GM21515 (cell line): ENCODE results near the gene TWIST1.

ENCODE experiments used
- ATAC-seq: cut with Tn5 transposase; IDR thresholded peaks from one replicate; pipeline ENCODE4 v1.9.1; 2021; ENCODE audit not compliant: unreplicated experiment

The TWIST1 gene

DNA sequence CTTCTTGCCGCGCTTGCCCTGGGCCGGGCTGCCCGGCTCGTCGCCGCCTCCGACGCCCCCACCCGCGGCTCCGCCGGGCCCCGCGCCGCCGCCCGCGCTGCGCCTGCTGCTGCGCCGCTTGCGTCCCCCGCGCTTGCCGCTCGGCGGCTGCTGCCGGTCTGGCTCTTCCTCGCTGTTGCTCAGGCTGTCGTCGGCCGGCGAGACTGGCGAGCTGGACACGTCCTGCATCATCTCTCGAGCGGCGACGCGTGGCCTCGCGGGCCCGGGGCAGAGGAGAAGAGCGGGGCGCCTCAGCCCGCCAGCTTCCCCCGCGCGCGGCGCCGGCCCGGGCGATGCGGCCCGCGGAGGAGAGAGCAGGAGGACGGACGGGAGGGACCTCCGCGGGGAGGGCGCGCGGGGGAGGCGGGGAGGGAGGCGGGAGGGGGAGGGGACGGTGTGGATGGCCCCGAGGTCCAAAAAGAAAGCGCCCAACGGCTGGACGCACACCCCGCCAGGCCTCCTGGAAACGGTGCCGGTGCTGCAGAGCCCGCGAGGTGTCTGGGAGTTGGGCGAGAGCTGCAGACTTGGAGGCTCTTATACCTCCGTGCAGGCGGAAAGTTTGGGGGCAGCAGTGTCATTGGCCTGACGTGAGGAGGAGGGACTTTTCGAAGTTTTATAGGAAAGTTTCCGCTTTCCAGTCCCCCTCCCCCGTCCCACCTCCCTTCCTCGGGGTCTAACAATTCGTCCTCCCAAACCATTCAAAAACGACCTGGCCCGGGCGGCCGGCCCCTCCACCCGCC is at the start of gene TWIST1:
TWIST1 (minus strand) TSS at position 546 of the 779 bp plus-strand sequence; CDS start at position 231, 315 bp downstream.
- ATAC-seq = no peak

DNA sequence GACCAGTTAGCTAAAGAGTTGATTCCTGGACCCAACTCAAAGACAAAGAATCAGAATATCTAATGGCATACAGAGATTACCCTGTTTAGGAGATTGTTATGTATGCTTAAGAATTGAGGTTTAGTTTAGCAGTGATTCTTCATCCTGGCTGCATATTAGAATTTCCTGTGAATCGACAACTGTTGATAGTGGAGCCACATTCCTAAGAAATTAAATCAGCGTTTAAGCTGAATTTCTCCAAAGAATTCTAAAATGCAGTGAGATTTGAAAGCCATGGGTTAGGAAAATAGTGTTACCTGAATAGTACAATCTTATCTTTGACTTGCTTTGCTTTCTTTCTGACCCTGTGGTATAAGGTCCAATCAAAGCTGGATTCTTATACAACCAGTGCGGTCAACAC is 44.2 kb upstream of the TWIST1 start:
- ATAC-seq = no peak

DNA sequence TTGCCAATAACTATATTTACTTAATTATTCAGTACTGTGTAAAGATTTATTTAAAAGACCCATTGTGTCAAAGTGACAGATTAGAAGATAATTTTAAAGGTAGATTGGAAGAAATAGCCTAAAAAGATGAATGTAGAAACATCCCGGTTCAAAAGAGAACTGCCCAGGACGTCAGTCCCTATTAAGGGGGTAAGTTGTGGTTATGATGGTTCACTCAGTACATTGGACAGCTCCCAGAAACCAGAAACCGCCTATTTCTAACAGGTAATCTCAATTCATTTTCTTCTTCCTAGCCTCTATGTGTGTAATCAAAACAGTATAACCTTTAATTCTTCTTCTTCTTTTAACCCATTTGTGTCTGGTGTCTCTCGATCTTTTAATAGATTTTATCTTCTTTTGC is 29.3 kb upstream of the TWIST1 start:
- ATAC-seq = no peak

DNA sequence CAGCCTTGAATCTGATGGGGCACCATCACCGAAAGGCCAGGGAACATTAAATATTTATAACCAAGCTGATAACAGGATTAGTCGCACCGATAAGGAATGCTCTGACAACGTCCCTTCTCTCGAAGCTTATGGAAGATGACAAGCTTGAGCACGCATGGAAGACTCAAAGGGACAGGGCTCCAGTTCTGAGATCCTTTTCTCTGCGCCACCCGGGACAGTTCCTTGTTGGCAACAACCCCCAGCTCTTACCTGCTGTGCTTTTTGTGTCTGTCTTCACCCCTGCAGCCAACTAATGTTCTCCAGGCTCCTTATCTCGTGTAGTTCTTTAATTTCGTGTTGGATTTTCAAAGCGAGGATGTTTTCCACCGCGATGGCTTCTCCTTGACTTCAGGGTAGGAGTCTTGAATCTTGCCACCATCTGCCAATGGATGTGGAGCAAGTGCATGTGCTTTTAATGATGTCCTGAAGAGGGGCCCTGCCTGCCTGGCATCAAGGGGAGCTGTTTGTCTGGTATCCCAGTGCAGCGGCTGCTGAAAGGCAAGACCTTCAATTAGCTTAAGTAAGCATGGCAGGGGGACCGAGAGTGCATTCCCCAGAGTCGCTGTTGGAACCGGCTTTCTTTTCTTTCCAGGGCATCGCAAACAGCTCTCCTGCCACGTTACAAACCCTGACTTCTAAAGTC is 28.1 kb upstream of the TWIST1 start:
- ATAC-seq = no peak

DNA sequence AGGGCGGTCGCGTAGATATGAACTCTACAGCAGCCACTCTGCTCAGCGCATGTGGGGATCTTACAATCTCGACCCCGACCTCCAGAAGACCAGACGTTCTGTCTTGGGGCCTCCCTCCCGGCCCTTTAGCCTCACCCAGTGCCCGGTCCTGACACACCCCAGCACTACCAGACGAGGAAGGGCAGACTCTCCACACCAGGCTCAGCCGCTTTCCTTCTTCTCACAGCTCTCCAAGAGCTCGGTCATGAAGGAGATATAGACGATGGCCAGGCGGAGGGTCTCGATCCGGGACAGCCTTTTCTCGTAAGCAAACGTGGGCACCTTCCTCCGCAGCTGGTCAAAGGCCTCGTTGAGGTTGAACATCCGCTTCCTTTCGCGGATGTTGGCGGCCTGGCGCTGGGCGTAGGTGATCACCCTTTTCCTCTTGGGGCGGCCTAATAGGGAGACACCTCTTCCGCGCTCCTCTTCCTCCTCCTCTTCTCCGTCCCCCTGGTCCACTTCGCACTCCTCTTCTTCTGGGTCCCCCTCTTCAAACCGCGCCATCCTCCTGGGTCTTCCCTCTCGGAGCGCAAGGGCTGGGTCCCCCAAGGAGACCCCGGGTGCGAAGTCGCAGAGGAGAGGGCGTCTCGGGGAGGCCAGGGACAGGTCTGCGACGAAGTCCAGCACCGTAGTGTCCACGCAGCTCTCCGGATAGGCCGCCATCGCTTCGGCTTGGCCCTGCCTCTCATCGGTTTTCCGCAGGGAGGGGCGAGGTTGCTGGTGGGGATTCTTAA is 27.4 kb upstream of the TWIST1 start, which contains the start of gene FERD3L:
FERD3L (minus strand) TSS at position 761 of the 773 bp plus-strand sequence; CDS start at position 702, 59 bp downstream.
- no peak for ATAC-seq

DNA sequence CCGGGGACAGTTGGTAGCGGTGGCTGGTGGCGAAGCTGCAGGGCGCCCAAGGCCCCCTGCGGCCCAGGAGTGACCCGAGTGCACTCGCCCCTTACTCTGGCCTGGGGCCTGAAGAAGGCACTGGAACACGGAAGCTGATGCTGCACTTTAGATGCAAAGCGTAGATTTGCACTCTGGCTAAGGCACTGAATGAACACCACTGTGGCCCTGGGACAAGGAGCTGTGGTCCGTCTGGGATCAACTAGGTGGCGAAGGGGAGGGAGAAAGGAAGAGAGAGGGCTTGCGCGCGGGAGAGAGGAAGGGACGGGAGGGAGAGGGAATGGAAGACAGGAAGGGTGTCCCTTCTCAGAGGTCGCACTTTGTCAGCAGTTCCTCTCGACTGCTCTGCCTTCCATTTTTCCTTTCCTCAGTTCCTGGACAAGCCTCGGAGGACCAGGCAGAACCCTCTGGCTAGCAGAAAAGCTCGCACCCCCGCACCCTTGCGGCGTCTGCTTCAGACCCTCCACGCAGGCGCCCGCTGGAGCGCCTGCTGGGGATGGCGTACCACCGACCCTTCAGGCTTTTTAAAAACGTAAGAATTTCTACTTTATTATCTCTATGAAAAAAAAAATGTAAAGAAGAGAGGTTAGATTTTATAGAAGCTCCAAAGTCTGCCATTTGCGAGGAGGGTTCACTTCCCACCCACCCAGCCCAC is 26.6 kb upstream of the TWIST1 start:
- no peak for ATAC-seq

DNA sequence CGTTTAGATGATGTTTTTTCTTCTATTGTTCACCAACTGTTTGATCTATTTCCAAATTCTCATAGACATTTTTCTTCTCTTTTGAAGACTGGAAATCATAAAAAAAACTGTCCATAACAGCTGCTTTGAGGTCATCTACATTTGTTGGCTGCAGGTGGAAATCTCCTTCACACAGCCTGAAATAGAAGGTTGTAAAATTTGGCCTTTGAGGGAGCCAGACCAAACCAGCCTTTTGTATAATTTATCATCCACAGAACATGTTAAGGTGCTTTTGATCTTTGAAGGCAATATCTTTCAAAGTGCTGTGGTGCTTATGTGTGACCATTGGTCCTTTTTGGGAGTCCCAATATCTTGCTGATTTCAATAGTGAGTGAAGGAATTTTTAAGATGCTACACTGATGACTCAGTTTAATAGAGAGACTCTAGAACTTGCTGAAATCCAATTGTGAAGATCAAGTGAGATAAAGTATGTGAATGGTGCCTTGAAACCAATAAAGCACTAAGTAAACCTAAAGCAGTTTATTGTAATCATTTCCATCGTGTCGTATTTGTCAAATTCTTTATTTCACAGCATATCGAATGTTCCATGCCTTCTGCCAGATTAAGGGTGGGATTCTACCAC is 22.4 kb upstream of the TWIST1 start:
- no peak for ATAC-seq

DNA sequence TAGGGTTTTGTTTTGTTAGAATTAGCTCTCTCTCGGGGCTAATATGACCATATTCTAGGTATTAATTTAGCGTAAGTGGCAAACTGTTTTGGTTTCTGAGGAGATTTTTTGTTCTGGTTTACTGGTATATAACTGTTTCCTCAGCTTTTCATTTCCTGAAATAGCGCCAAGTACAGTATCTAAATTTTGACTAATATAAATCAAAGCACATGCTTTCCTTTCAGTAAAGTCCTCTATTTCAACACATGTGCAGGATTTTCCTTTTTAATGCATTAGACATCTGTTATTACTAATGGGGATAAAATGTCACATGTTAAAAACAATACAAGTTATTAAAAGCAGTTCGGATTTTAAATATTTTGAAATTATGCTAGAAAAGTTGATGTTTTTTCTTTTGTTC is 16.4 kb upstream of the TWIST1 start:
- ATAC-seq = no peak

DNA sequence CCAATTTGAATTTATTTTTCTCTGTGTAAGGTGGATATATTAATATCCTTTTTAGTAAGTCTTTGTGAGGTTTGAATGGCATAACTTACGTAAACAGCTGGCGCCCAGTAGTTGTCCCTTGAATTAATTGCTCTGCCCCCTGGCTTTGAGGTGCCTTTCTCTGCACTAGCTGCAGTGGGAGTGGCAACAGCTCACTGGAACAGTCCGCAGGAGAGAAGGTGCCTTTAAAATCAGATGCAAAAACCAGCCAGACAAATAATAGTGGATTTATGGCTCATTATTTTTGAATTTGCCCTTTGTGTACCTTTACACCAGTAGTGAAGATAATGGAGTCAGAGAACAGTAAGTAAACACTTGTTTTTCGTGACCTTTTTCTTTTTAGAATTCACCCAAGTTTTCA is 16.0 kb upstream of the TWIST1 start:
- no peak for ATAC-seq

DNA sequence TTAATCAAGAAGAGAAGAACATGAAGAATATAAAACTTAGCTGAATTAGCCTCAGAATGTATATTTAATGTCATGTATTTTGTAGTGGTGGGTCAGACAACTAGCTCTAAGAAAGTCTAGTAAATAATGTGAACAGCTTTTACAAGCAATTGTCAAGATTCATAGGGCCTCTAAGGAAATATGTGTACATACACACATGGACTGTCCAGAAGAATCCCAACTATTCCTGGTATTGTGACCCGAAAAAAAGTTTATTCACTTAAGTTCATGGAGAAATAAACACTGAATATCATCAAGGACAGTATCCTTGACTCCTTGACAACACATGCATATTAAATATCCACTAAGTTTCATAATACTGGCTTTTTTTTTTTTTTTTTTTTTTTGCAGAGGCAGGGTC is 11.4 kb upstream of the TWIST1 start:
- ATAC-seq = no peak

DNA sequence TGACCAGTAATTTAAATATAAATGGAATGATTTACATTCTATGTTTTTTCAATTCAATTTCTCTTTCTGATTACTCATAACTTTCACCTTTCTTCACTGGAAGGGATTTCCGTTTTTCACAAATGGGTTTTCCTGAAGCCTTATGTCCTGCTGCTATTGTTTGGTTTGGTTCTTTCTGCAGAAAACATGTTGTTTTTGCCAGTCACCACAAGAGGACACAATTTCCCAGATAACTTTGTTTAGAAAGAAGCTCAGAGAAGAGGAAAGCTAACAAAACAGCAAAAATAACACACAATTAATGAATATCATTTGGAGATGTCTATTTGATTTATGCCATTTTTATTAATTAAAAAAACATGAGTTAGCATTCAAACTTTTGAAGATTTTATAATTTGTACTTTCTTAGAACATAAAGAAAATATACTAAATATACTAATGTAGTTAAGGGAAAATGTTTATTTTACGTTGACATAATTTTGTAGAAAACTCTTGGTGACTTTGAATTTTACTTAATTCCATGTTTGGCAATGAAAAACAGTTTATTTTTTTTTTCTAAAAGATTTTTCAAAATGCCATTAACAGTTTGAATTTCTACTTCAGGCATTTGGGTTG is 4.6 kb upstream of the TWIST1 start:
- ATAC-seq = no peak

DNA sequence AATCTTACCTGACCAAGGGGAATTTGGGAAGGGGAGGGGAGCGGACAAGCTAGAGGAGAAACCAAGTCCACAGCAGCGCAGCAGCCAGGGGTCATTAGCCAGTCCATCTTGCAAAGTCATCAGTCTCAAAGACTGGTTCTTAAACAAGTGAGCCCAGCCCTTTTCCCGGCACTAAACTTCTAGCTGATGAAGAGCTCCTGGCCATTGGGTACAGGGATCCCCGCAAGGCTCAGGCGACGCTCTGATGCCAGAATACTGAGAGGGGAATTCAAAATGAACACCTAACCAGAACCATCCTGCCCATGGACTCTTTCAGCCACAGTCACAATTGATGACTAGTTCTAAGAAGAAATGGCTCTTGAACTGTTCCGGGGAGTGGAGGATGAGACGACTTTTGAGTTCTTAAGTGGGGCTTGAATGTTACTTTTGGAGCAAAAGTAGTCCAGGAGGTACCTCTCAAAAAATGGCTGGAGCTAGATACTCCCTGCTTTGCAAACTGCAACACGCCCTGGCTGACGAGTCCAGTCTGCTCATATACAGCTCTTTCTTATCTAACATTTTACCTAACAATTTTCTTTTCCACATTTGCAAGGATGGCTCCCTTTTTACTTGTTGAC is 2.5 kb upstream of the TWIST1 start:
- ATAC-seq = no peak

DNA sequence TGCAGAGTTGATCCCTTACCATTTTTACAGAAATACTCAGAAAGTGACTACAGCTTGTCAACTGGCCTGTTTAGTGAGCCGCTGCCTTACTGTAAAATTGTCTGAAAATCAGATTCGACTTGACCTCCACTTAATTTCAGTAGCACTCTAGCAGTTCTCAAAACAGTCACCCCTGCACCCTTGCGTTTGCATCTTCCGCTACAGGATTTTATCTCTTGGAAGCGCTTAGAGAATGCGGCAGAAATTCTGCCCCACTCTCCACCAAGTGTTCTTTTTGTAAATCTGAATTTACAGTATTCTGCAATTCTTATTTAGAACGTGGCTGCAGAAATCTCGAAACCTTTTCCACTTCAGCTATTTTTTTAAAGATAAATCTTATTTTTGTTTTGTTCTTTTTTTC is 1.9 kb upstream of the TWIST1 start:
- ATAC-seq = no peak

DNA sequence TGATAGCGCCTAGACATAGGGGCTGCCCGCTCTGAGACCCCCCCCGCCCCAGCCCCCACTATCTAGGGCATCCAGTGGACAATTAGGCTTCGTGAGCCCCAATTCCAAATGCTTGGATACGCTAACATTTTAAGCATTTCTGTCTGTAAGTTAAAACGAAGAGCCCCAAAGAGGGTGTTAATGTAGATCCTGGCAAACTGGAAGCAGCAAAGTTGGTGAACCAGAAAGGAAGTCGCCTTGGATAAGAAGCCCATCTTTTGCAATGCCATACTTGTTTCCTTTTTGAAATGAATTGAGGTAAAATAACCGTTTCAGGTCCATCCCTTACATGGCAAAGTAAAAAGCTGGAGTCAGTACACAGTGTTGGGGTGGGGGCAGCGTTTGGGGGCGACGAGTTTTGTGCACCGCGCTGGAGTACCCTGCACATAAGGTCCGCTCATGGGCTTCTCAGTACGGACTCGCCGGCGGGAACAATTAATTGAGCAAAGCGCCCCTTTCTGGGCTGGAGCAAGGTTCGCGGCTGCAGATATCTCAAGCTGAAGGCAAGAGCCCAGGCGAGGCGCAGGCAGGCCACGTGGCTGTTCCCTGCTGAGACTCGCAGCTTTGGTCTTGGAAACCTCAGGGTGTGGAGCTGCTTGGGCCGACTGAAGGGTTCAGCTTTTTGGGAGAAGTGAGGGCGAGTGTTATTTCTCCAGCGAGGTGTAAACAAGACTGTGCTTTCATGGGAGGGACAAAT is 1.4 kb upstream of the TWIST1 start:
- ATAC-seq = no peak

DNA sequence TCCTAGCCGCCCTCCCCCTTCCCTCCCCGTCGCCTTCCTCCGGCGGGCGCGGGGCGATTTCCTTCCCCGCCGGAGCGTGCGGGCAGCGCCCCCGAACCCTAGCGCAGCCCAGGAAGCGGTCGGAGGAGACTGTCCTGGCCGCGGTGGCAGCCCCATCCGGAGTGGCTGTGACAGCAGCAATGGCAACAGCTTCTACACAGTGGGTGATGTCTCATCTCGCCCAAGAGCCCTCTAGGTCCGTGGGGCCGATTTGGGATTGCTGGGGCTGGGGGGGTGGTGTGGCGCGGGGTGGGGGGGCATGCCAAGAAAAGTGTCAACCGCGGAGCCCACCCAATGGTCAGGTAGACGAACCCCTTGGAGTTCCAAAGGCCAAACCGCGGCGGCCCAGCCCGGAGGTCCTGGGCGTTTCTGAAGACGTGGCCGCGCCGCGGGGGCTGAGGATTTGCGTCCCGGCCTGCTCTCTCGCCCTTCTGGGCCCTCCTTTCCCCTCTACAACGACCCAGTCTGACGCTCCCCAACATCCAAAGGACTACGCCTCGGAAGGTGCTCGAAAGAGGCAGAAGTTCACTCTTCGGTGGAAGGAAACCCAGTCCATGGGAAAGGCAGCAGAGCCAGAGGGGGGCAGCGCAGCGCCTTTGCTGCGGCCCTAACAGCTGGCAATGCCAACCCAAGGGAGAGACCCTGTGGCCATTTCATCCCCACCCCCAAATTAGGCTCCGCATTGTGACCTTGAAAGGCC is 603 bp upstream of the TWIST1 start:
- no peak for ATAC-seq

DNA sequence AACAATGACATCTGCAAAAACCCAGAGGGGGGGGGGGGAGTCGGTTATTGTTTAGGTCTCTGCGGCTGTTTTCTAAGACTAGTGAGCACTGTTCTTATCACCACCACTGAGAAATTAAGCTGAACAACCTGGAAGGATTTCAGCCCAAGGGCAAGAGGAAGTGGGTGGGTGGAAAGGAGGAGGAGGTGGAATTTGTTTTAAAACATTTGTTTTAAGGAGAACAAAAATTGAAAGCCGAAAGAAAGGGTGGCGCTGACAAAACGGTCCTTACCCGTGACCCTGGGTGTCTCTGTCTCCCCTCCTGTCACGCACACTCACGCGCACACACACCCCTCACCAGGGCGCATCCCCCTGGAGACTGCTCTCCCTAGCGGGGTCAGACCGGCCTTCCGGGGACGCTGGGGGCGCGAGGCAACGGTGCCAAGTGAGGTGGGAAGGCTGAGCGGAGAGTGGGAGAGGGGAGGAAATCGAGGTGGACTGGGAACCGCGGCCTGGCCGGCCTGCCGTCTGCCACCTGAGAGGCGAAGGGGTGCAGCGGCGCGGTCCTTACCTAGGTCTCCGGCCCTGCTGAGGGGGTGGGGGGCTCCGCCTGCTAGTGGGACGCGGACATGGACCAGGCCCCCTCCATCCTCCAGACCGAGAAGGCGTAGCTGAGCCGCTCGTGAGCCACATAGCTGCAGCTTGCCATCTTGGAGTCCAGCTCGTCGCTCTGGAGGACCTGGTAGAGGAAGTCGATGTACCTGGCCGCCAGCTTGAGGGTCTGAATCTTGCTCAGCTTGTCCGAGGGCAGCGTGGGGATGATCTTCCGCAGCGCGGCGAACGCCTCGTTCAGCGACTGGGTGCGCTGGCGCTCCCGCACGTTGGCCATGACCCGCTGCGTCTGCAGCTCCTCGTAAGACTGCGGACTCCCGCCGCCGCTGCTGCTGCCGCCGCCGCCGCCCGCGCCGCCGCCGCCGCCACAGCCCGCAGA is 1.0 kb downstream of the TWIST1 start:
- no peak for ATAC-seq

DNA sequence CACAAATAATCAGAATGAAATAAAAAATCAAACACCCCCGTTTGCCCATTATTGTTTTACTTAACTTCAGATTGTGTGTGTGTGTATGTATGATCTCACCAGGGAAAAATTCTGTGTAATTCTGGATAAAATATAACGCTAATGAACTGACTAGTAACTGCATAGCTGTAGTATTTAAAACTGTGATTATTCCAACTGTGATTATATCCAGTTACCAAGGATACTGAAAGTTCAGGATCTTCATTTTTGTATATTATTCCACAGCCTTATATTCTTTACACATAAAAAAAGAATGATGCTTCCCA is 2.9 kb downstream of the TWIST1 start:
- ATAC-seq = no peak
